HG02938 (cell line): ENCODE data around the gene RPS15.
"Not testable (repeated sequence)": the region's sequence is repeated elsewhere in the genome, so short reads cannot be mapped to it uniquely, and the experiment has no call there.

Experiments
- ATAC-seq: cut with Tn5 transposase; IDR thresholded peaks from one replicate; pipeline ENCODE4 v1.9.1; 2021; ENCODE audit warnings: mild to moderate bottlenecking, moderate library complexity; ENCODE audit not compliant: unreplicated experiment

Gene RPS15

DNA sequence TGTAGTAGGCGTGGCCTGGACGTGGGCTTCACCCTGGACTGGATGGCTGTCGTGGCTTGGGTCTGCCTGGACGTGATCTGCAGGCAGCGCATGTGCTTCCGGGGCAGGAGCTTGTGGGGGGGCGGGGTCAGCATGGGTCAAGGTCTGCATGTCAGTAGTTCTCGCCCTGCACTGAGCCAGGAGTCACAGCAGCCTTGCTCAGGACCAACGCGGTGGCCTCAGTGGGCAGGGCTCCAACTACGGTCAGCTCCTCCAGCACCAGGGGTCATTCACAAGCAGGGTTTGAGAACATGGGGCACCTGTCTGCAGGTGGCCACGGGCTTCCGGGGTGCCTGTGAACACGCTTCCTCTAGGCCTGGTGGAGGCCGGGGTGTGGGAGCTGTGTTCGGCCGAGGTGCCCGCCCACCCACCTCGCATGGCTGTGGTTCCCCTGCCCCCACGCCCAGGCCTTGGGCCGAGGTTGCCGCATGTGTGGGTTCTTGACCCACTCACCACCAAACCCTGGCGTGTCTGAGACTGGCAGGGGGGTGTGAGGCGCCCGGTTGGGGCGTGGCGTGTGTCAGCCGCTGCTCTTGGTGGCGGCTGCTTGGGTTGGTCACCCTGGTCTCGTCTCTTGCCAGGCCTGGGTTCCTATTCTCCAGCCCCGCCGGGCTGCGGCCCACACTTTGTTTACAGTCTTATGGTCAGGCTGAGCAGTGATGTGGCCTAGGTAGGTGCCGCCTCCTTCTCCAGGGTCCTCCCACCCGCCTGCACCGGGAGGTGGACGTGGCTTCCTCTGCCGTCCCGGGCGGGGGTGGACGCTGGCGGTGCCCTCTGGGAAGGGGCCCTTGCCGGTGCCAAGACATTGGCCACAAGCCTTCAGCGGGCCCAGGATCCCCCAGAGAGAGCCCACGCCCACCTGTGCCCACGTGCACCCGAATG is 4.8 kb upstream of the RPS15 start:
- ATAC-seq = no peak

- no peak for ATAC-seq
These were observed 4.2 kb upstream of the RPS15 start for GRCh38 chr19:1434040-1434366.

DNA sequence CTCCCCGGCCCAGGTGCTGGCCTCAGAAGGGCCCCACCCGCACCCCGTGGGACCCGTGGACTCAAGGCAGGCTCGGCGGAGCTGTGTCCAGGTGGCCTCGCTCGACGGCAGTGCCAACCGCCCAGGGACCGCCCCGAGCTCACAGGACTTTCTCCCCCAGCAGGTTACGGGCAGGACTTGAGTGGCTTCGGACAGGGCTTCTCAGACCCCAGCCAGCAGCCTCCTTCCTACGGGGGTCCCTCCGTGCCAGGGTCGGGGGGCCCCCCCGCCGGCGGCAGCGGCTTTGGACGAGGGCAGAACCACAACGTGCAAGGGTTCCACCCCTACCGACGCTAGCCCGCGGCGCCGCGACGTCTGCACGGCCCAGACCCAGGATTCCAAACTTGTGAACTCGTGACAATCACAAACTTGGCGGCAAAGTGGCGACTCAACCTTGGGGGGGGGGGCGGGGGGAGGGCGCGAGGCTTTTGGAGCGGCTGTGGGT is 3.6 kb upstream of the RPS15 start:
- ATAC-seq = no peak

- no peak for ATAC-seq
These were observed 2.7 kb upstream of the RPS15 start for GRCh38 chr19:1435378-1435989.

GRCh38 chr19:1437609-1438008 is 587 bp upstream of the RPS15 start:
- ATAC-seq = no peak

DNA sequence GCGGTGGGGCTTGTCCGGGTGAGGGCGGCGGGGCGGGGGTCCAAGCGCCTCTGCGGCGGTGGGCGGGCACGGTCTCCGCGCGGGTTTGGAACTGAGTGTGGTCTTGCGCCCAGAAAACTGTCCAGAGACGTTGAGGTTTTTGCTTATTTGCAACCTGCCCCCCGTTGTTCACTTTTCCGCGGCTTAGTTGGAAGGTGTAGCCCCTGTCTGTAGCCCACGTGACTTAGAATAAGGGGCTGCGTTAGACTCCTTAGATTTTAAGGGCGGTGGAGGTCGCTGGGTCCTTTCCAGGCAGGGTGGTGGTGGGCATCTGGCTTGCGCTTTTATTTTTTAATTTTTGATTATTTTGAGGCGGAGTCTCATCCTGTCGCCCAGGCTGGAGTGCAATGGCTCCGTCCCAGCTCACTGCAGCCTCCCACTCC is 748 bp downstream of the RPS15 start:
- ATAC-seq = no peak

DNA sequence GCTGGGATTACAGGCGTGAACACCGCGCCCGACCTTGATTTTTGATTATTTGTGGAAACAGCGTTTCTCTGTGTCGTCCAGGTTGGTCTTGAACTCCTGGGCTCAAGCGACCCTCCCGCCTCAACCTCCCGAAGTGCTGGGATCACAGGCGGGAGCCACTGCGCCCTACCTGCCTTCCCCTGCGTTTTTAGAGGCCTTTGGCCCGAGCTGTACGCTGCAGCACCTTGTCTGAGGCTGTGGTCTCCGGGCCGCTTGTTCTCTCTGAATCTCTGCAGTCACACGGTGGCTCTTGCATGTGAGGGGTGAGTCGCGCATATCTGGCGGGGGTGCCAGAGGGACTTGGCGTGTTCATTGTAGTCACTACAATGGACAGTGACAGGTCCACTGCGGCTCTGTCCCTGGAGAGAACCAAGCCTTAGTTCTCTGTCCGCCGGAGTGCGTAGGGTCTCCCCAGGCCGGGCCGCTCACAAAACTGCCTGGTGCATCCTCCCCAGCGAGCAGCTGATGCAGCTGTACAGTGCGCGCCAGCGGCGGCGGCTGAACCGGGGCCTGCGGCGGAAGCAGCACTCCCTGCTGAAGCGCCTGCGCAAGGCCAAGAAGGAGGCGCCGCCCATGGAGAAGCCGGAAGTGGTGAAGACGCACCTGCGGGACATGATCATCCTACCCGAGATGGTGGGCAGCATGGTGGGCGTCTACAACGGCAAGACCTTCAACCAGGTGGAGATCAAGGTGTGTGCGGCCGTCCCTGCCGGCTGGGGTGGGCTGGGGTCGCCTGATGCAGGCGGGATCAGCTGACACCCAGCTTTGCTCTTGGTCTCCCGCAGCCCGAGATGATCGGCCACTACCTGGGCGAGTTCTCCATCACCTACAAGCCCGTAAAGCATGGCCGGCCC is 1.6 kb downstream of the RPS15 start:
- not testable (repeated sequence) for ATAC-seq

DNA sequence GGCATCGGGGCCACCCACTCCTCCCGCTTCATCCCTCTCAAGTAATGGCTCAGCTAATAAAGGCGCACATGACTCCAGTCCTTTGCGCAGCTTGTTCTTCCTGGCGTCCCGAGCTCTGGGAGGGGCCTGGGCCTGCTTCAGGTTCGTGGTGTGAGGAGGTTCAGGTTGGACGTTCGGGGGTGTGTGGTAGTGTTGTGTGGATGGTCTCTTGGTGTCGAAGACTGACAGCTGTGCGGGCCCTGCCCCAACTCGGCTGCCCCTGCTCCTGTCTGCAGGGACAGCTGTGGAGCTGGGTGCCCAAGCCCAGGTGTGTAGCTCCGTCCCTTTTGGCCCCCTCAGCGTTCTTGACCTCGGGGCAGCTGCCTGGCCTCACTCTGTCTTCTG is 2.2 kb downstream of the RPS15 start:
- ATAC-seq = no peak

DNA sequence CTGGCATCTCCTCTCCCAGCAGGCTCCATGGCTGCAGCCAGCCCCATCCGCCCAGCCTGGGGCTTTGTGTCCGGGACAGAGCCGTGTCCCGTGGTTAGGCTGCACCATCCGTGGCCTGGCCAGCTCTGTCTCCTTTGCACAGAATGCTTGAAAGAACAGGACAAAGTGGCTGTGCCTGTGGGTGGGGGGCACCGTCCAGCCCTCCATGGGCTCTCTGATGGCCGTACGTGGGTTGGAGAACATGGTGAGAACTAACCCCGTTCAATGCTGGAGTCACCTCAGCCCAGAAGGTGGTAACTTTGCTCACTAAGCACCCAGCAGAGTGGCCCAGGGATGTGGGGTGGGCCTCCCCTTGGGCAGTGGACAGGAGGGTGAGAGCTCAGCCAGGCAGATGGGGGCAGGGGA is 2.8 kb downstream of the RPS15 start:
- no peak for ATAC-seq

GRCh38 chr19:1441677-1442438 is 3.7 kb downstream of the RPS15 start:
- ATAC-seq = no peak

DNA sequence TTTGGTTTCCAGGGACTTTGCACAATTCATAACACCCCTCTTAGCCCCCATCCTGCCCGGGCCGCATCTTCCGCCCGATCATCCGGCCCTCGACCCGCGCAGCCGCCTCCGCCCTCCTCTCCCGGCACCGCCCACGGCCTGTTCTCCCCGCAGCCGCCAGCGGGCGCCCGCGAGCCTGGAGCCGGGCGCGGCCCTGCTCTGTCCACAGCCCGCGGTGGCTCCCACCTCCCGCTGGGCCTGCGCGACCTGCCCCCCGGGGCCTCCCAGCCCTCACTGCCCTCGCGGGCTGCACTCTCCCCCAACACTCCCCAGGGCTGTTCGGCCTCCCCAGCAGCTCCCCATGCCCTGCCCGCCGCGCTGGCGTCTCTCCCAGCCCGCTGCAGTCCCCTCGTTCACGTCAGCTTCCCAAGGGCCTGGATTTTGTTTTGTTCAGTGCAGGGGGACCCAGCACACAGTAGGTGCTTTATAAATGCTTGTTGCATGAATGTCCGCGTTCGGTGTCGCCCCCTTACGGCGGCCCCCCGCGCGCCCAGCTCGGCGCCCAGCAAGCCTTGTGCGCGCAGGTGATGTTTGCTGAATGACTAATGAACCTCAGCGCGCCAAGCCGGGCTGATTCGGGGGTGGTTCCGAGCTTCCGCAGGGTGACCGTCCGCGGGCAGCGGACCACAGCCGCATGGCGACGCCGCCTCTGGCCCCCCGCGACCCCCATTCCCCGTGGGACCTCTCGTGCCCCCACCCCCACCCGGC is 7.2 kb downstream of the RPS15 start:
- no peak for ATAC-seq

- no peak for ATAC-seq
These were observed 7.9 kb downstream of the RPS15 start for GRCh38 chr19:1445932-1446712.

GRCh38 chr19:1446713-1447481 is 8.7 kb downstream of the RPS15 start:
- no peak for ATAC-seq

DNA sequence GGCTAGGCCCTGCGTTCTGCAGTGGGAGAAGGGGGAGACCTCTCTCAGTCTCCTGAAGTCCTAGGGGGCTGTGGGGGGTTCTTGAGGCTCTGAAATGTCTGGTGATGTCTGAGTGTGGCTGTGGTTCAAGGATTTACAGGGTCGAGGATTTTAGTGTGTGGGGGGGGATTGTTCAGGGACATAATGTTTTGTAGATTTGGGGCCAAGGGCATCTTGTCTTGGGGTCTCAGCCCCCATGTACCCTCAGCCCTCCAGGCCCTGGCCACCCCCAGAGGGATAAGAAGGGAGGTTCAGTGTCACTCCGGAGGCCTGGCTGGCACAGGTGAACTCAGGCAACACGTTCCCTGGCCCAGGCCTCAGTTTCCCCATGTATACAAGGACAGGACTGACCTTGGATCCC is 9.3 kb downstream of the RPS15 start:
- ATAC-seq = no peak

DNA sequence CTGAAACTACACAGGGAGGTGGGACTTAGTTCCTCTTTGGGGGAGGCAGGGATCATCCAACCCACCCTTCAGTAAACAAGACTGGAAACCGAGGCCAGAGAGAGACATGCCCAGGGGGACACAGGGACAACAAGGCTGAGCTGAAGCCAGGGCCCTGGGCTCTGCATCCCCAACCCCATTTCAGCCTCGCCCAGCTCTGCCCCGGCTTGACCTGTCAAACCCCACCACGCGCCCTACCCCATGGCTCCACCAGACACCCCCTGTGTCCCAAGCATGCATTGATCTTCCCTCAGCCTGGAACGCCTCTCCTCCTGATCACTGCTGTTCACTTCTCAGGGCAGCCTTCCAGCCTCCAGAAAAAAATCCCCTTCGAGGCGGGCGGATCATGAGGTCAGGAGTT is 9.7 kb downstream of the RPS15 start:
- ATAC-seq = no peak

DNA sequence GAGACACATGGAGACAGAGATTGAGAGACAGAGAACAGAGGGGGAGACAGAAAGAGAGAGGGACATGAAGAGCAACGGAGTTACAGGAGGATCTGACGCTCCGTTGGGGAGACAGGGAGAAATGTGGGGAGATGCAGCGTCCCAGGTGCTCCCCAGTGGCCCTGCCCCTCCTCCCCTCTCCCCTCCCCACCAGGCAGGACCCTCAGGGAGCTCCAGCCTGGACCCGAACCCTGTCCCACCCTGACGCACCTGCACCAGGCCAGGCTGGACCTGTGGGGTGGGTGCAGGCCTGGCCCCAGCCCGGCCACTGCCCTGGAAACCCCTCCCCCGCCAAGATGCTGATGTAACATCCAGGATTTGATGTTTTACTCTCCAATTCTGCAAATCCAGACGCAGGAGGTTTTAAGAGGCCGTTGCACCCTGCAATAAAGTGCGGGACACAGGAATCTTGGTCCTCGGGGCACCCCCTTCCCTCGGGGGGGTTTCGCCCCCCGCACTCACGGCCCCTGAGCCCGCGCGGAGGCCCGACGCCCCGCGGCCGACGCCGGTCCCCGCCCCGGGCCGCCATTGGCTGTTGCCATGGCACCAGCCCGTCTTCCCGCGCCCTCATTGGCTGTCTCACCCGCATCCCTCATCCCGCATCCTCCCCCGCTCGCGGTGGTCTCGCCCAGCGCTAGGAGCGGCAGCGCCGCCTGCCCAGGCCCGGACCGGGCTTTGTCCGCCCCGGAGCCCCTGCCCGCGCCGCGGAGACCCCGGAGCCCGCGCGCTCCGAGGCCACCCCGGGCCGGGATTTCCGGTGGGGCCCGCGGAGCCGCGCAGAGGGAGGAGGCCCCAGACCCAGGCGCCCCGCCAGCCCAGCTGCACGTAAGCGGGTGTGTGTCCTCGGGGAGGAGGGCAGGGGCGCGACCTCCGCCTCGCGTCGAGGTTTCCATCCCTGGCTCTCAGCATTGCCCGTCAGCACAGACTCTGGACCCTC is 11.6 kb downstream of the RPS15 start, which contains the start of gene APC2:
APC2 (plus strand) TSS at position 655 of the 976 bp plus-strand sequence. CDS start 2,881 bp downstream, outside the sequence.
- no peak for ATAC-seq
